Subcutaneous abdominal adipose tissue (tissue), 5 donors: ENCODE data around the gene JADE2.

Experiments used
- H3K27ac ChIP-seq: one replicate; pipeline ENCODE4 v1.7.0; 2013; ENCODE audit warnings: low read depth, mild to moderate bottlenecking, inconsistent platforms, low read length, moderate library complexity
- H3K27me3 ChIP-seq, 5 donors: one replicate each; pipeline ENCODE4 v1.7.0; 2013; ENCODE audit warnings: low read length in 5 of 5, inconsistent platforms in 1 of 5; ENCODE audit not compliant: control insufficient read depth in 5 of 5, insufficient read depth in 4 of 5
- H3K36me3 ChIP-seq, 5 donors: one replicate each; pipeline ENCODE4 v1.7.0; 2013; ENCODE audit warnings: low read length in 5 of 5; ENCODE audit not compliant: control insufficient read depth in 5 of 5, insufficient read depth in 5 of 5
- H3K4me1 ChIP-seq, 5 donors: one replicate each; pipeline ENCODE4 v1.7.0; 2013; ENCODE audit warnings: low read length in 5 of 5, mild to moderate bottlenecking in 3 of 5, moderate library complexity in 1 of 5; ENCODE audit not compliant: control insufficient read depth in 5 of 5, insufficient read depth in 5 of 5
- H3K4me3 ChIP-seq, 5 donors: one replicate each; pipeline ENCODE4 v1.7.0; 2013; ENCODE audit warnings: low read length in 5 of 5, low read depth in 1 of 5
- H3K9ac ChIP-seq, 5 donors: one replicate each; pipeline ENCODE4 v1.7.0; 2013; ENCODE audit warnings: low read length in 5 of 5, mild to moderate bottlenecking in 4 of 5, moderate library complexity in 3 of 5
- H3K9me3 ChIP-seq, 5 donors: one replicate each; pipeline ENCODE4 v1.7.0; 2013; ENCODE audit warnings: low read length in 5 of 5; ENCODE audit not compliant: control insufficient read depth in 5 of 5
- donor health status: healthy.
- donor health status: healthy.
- donor health status: healthy.
- donor health status: healthy.
- donor health status: healthy.

JADE2 gene

GRCh38 chr5:134524826-134525682 lies at the start of gene JADE2:
JADE2 (plus strand) TSS chr5:134525670; CDS start chr5:134535858, 10,188 bp downstream.
- Histone ChIP-seq H3K27me3 (no peaks in the 10 kb centered on the region), H3K9me3 (no peaks in the 10 kb centered on the region), H3K36me3 (no peaks in the 10 kb centered on the region), H3K9ac (peak within 1 kb of the TSS; percentile 63 to 94 (median 92)), H3K4me1 (peaks cover 5 to 39% (median 38%) of the 10 kb centered on the region in 5 donors), H3K27ac (peak within 1 kb of the TSS; percentile 95), H3K4me3 (peak within 1 kb of the TSS; percentile 82 to 93 (median 90))

- H3K9ac ChIP-seq, result no peak overlapping the region
- H3K4me3 ChIP-seq, result no peak overlapping the region
- no peaks in the 10 kb centered on the region for H3K27me3 ChIP-seq
Measured at GRCh38 chr5:134477462-134478245, 47.8 kb upstream of the JADE2 start.

GRCh38 chr5:134479839-134480238 lies 45.6 kb upstream of the JADE2 start:
- Histone ChIP-seq H3K4me1 (no peaks in the 10 kb centered on the region), H3K9me3 (no peaks in the 10 kb centered on the region), H3K36me3 (no peaks in the 10 kb centered on the region), H3K9ac (no peak overlapping the region), H3K27me3 (no peaks in the 10 kb centered on the region), H3K4me3 (no peak overlapping the region), H3K27ac (no peak overlapping the region)

More at GRCh38 chr5:134477462-134478245, 47.8 kb upstream of the JADE2 start:
- Histone ChIP-seq H3K4me1 (no peaks in the 10 kb centered on the region), H3K9me3 (no peaks in the 10 kb centered on the region), H3K36me3 (no peaks in the 10 kb centered on the region), H3K27ac (no peak overlapping the region)

- Histone ChIP-seq H3K9ac (no peak overlapping the region), H3K4me1 (no peaks in the 10 kb centered on the region), H3K4me3 (no peak overlapping the region), H3K27ac (no peak overlapping the region), H3K27me3 (no peaks in the 10 kb centered on the region), H3K36me3 (no peaks in the 10 kb centered on the region), H3K9me3 (peaks cover 0 to 2% (median 0%) of the 10 kb centered on the region in 5 donors)
Measured at GRCh38 chr5:134489227-134489944, 36.1 kb upstream of the JADE2 start.

- Histone ChIP-seq H3K27ac (no peak overlapping the region), H3K4me1 (no peaks in the 10 kb centered on the region), H3K9me3 (peaks cover 0 to under 1% (median 0%) of the 10 kb centered on the region in 5 donors), H3K9ac (no peak overlapping the region), H3K4me3 (no peak overlapping the region), H3K27me3 (no peaks in the 10 kb centered on the region), H3K36me3 (no peaks in the 10 kb centered on the region)
Measured at GRCh38 chr5:134490255-134490924, 35.1 kb upstream of the JADE2 start.

GRCh38 chr5:134490925-134491271 lies 34.6 kb upstream of the JADE2 start:
- Histone ChIP-seq H3K36me3 (no peaks in the 10 kb centered on the region), H3K9ac (no peak overlapping the region), H3K27ac (no peak overlapping the region), H3K4me1 (no peaks in the 10 kb centered on the region), H3K4me3 (no peak overlapping the region), H3K9me3 (no peaks in the 10 kb centered on the region), H3K27me3 (no peaks in the 10 kb centered on the region)

GRCh38 chr5:134491841-134492442 lies 33.5 kb upstream of the JADE2 start:
- H3K27ac ChIP-seq, result no peak overlapping the region

GRCh38 chr5:134492568-134492967 lies 32.9 kb upstream of the JADE2 start:
- Histone ChIP-seq H3K36me3 (no peaks in the 10 kb centered on the region), H3K9ac (no peak overlapping the region), H3K9me3 (no peaks in the 10 kb centered on the region), H3K27me3 (no peaks in the 10 kb centered on the region), H3K4me1 (no peaks in the 10 kb centered on the region), H3K4me3 (no peak overlapping the region), H3K27ac (no peak overlapping the region)

More at GRCh38 chr5:134491841-134492442, 33.5 kb upstream of the JADE2 start:
- no peaks in the 10 kb centered on the region for H3K4me1 ChIP-seq
- H3K4me3 ChIP-seq, result no peak overlapping the region
- no peaks in the 10 kb centered on the region for H3K27me3 ChIP-seq
- H3K36me3 ChIP-seq, result no peaks in the 10 kb centered on the region
- H3K9ac ChIP-seq, result no peak overlapping the region
- H3K9me3 ChIP-seq, result no peaks in the 10 kb centered on the region

GRCh38 chr5:134493461-134494055 lies 31.9 kb upstream of the JADE2 start:
- Histone ChIP-seq H3K9me3 (no peaks in the 10 kb centered on the region), H3K36me3 (no peaks in the 10 kb centered on the region), H3K4me1 (no peaks in the 10 kb centered on the region), H3K9ac (no peak overlapping the region), H3K27me3 (no peaks in the 10 kb centered on the region), H3K4me3 (no peak overlapping the region), H3K27ac (no peak overlapping the region)
